Head of caudate nucleus (tissue), 42 donors: ENCODE data around the gene WWOX.
A peak's percentile ranks its signal among the peaks of the same experiment; 100 is the strongest.

Source experiments
- DNase-seq, 42 donors: peaks; one replicate each; pipeline versions ENCODE4 v3.0.0 to v3.0.0-alpha.2; 2020 to 2021; ENCODE audit warnings: mixed read lengths in 7 of 42
- intact Hi-C: fragments of 100-400 bp; cut with DNase I; formaldehyde crosslinking; loops from one replicate; pipeline ENCODE4 v1.15.0; 2022

Gene WWOX

DNA sequence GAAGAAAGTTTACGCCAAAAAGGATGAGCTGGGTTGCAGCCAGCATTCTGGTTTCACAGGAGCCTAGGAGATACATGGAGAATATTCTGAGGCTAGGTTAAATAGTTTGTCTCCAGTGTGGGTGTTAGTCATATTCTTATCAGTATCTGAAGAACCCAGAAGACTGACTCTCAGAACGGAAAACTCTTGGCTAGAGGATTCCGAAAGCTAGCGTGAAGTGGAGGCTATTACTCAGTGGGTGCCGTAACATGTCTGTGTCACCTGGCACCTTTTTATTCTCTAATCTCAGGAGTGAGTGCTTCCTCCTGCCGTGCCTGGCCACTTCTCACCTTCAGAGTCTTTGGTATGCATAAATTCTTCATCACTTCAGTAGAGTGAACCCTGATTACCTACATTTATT lies 199.5 kb downstream of the WWOX start:
- intact Hi-C loops = no loop called here
- no peak for DNase-seq

DNA sequence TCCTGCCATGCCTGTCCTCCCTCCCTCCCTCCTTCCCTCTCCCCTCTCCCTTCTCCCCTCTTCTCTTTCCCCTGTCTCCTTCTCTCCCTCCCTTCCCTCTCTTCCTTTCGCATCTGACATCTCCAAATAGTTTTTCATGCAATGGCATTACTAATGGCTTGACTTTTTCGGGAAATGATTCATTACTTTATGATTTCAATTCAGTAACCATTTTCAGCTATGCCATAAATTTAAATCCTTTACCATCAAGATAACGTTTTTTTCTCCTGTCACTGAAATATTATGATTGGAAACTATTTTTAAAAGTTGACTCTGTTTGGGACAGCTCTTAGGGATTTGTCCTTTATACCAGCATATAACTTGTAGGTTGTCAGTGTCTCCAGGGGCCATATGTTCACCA lies 201.0 kb downstream of the WWOX start:
- no peak for DNase-seq
- intact Hi-C loops = no loop called here

DNA sequence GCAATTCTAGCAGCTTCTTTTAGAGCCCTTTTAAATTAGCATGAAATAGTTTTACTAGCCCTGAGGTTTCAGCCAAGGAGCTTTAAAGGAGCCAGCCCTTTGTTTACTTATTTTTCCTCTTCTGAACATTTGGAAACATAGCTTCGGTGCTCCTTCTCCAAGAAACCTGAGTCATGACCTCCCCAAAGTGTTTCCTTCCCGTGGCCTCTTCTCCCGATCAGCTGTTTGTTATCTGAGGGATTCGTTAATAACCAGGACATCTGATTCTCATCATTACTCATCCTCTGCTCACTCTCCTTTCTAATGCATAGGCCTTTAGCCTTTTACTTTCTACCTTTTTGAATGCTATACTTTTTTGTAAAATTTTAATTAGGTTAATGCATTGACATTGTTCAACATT lies 204.5 kb downstream of the WWOX start:
- DNase-seq = no peak
- intact Hi-C loops = no loop called here

DNA sequence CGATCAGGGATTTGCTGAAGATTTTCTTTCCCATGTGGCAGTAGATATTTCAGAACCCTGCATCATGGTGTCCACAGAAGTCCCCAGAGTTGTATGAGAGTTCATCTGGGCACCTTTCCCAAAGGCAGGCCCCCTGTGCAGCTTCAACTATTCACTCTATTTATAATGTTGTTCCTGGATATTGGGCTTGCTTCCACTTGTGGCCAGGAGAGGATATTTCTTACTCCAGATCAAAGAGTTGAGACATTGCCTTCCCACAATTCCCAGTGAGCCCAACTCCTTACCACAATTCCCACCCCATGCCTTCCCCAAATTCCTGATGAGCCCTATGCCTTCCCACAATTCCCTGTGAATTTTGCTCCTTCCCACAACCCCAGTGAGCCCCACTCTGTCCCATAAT lies 206.9 kb downstream of the WWOX start:
- intact Hi-C loops = no loop called here
- no peak for DNase-seq

DNA sequence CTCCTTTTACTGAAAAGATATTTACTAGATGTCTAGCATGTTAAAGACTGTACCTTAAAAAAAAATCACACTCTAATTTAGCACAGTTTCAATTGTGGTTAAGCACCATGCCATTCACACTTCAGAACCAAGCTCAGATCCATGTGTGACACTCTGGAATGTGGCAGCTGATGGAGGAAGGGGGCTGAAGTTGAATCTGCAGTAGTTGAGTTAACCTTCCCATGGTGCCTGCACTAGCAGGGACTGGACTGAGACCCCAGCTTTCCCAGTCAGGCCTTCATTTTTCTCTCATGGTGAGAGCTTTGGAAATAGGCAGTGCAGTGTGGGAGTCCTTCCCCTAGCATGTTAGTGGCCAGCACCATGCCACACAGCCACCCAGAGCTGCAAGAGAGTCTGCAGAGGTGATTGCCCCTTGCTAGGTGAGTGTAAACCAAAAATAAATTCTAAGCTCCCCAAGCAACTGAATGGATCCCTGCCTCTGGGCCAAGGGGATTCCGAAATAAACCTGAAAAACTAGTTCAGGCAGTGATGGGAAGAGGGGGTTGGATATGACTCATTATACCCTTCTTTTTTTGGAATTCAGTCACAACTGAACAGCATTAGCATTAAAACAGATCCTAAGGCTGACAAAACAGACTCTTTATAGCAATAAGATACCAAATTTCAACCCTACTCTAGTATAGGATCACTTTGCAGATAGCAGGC lies 208.5 kb downstream of the WWOX start:
- intact Hi-C loops = no loop called here
- DNase-seq = peak in 2 of 42 donors; percentile 5 to 8

DNA sequence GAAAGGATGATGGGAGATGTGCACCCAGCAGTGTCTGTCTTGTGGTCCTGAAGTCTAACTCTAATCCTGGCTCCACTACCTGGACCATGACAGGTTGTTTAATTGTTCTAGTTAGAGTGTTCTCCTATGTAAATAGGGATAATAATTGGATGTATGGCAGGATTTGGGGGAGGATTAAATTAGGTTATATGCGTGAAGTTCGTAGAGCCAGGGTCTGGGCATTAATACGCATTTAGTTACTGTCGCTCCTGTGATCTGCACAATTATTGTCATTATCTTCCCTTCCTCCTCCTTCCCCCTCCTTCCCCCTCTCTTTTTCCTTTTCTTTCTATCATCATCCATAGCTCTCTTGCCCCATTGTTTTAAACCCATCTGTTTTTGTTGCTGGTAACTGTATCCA lies 210.3 kb downstream of the WWOX start:
- intact Hi-C loops = no loop called here

DNA sequence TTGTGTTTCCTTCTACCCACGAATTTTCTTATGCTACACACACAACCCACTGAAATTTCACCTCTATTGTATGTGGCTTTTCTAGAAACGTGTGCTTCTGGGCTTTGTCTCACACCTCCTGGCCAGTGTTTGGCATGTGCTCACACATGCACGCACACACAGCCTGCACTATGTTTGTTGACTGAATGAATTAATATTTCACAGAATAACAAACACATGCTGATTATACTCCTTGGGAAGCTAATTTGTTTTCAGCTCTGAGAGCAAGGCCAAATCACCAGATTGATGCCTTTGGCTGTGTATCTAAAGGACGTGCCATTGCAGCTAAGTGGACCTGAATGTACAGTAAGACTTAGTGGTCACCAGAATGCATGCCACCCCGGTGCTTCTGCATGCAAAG lies 210.7 kb downstream of the WWOX start:
- intact Hi-C loops = no loop called here
- no peak for DNase-seq

More for the DNA sequence above, 210.3 kb downstream of the WWOX start:
- no peak for DNase-seq

DNA sequence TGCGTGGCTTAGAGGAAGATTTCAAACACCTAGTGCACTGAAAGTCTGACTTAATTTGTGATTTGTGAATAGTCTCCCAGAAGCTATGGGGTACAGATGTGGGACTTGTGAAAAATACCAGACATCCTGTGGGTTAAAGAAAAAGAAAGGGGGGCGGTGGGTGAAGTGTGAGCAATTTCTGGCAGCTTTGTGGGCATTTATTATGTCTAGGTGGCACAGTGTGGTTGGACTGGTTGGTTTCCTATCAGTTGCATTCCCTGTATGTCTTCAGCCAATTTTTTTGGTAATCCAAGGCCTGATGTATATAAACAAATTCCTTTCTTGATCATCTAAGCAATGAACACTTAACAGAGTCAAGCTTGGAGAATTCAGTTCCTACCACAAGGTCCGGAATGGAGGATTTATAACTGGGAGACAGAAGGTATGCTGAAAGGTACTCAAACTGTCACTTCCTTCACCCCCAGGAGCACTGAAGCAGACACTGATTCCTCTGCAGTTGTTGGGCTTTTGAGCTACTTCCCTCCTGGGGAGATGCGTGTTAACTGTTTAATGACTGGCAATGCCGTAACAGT lies 211.6 kb downstream of the WWOX start:
- intact Hi-C loops = no loop called here
- DNase-seq = no peak

DNA sequence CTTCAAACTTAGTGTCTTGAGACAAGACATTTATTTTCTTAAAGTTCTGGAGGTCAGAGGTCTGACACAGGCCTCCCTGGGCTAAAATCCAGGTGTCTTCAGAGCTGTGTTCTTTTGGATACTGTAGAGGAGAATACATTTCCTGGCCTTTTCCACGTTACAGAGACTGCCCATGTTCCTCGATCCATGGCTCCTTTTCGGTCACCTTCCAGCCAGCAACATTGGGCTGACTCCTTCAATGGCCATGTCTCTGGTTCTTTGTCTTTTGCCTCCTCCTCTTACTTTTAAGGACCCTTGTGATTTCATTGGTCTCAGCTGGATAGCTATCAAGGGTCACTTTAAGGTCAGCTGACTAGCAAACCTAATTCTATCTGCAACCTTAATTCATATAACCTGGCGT lies 212.4 kb downstream of the WWOX start:
- DNase-seq = no peak
- intact Hi-C loops = no loop called here

DNA sequence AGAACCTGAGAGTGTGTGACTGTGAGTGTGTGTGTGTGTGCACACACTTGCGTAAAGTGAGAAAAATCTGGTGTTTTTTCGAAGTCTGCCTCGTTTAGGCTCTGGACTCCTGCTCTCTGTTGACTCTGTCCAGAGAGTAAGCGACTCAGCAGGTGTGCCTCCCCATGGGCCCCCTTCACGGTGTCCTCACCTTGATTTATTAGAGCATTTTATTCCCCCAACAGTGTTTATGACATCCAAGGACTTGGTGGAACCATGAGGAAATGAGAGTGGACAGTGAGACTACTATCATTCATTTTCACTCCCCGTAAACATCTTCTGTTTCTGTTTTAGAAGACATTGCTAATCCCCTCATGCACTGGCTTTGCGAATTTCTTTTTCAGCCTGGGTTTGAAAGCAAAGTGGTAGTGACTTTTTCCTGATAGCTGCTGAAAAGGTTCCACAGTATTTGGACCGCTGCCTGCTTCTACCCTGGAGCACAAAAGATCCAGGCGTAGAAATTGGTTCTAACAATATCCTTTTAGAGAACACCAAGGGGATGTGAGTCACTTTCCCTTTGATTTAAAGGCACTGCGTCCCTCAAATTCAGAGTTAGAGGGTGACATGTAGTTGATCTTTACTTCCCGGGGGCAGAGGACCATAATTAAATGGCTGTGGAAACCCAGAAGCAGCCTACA lies 218.2 kb downstream of the WWOX start:
- intact Hi-C loops = no loop called here
- peak in 6 of 42 donors; percentile 5 to 55 (median 11) for DNase-seq

DNA sequence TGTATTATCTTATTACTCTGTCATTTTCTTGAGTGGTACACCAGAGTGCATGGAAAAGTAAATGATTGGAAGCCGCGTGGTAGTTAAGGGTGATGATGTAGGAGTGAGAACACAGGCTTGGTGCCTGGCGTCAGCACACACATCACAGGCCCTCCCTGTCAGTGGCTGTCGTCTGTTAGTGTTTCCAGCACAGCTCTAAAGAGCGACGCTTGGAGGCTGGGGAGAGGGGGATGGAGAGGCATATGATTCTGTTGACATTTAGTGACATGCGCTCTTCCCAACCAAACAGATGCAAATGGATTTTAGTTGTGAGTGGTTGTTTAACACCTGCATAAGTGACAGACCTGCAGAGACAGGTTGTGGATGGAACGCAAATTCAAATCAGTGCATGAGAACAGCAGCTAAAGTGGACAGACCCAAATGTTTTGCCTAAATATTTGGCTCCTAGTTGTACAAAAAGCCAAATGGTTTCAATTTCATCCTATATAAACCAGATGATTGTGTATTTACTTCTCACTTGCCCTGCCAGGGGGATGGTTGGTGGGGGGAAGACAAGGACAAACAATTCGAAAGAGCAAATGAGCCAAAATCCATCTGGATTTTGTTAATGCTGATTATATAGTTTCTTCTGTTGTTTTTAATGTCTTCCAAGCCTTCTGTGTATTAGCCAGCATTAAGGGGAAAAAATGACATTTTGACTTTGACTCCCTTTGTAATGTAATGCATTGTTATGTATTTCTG lies 222.3 kb downstream of the WWOX start:
- no peak for DNase-seq
- intact Hi-C loops = no loop called here

DNA sequence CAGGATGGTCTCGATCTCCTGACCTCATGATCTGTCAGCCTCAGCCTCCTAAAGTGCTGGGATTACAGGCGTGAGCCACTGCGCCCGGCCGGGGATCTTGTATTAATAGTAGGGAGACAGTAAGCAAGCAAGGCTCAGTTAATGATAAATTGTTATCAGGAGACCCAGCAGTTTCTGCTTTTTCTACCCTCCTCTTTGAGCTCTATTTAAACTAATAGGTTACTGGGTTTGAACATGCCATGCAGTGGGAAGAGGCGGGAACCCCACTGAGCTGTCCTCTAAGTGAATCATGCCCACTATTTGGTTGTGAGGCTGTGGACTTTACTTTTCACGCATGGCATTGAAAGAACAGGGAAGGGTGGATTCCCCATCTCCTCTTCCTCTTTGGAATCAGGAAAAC lies 223.9 kb downstream of the WWOX start:
- intact Hi-C loops = no loop called here
- no peak for DNase-seq

DNA sequence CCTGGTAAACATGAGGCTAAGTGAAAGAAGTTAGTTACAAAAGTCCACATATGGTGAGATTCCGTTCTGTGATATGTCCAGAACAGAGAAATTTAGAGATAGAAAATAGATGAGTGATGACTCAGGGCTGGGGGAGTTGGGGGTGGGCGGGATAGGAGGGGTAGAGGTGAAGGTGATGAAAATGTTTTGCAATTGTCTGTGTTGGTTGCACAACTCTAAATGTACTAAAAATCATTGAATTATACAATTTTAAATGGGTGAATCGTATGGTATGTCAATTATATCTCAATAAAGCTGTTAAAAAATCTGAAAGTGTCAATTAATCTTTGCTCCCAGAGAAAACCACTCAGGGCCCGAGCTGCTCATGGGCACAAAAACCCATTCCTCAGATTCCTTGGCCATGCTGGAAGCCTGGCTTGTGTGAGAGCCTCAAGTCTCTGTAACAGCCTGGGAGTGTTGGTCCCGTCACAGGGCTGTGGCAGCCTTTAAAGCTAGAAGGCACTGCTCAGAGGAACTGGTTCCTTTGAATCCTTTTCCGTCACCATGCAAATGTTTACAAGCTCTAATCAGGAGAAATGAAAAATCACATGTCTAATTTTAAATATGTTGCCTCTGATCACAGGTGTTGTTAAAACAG lies 225.3 kb downstream of the WWOX start:
- DNase-seq = no peak
- intact Hi-C loops = no loop called here

DNA sequence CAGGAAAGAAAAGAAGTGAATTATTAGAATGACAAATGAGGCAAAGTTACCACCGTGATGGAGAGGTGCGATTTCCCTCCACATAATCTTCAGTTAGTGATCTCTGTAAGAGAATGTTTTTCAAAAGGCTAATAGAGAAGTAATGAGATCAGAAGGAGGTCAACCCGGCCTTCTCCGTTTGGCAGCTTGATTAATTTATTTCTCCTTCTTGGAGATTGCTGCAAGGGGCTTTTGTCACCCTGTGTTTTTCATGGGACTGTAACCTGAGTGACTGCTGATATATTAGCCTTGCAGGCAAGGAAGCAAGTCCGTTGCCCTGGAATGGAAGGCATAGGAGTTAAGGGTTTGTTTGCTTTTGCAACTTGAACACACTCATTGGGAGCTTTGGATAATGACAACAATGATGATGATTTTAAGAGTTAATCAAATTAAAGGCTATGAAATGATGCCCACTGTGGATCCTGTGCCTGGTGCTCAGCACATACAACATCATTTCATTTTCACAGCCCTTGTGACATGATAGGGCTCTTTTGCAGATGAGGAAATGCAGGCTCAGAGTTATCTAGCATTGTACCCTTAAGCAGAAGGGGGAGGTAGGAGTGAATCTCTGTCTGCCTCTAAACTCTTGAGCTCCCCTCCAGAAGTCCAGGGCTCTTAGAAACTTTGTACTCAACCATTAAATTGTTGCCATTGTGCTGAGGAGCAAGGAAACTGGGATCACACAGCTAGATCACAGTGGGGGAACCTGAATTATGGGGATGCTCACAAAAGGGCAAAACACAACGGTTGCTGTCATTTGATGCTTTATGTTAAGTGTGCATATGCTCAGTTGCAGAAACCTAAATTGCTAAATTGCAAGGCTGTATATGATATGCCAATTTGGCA lies 226.3 kb downstream of the WWOX start:
- intact Hi-C loops = no loop called here
- no peak for DNase-seq

DNA sequence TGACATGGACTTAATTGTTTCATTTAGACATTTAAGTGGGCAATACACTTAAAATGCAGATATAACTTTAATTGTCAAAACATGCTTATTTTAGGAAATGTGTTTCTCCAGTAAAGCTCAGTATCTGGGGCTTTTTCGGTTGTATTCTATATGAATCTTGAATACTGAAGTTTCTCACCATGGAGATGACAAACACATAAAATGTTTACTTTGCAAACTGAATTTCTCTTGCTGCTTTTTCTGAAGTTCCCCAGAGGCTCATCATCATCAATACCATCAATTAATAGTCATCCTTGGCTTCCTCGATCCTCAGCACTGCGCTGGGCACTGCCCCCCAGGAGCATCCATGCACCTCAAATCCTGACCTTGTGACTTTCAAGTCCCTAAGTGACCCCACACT lies 227.3 kb downstream of the WWOX start:
- intact Hi-C loops = no loop called here
- DNase-seq = no peak

DNA sequence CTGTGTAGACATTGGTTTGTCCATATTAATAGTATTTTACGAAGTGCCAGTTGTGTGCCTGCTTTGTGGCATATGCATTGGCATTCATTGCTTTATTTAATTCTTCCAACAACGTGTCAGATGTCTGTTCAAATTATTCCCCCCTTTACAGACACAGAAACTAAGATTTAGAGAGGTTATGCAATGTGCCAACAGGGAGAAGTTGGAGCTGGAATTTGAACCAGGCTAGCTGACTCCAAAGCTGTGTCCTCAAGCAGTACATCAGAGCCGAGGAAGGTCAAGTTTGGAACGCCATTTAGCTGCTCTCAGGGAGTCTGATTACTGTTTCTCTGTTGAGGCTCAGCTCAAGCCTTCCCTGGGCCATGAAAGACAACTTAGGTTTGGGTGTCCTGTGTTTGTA lies 232.3 kb downstream of the WWOX start:
- intact Hi-C loops = no loop called here
- no peak for DNase-seq

DNA sequence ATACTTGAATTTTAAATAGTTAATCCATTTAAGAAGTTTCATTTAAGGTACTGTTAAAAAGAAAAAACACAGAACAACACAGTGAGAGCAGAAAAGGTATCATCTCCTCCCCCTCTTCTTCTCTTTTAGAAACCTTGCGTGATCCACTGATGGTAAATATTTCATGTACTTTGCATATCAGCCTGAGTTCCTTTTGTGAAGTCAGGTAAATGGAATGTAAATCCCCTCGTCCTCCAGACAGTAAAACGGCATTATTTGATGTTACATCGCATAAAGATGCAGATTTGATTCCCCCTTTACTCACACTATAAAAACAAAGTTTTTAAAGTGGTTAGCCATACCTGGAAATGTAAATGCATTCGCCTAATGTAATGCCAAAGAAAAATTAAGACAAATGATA lies 234.4 kb downstream of the WWOX start:
- intact Hi-C loops = no loop called here
- DNase-seq = no peak

DNA sequence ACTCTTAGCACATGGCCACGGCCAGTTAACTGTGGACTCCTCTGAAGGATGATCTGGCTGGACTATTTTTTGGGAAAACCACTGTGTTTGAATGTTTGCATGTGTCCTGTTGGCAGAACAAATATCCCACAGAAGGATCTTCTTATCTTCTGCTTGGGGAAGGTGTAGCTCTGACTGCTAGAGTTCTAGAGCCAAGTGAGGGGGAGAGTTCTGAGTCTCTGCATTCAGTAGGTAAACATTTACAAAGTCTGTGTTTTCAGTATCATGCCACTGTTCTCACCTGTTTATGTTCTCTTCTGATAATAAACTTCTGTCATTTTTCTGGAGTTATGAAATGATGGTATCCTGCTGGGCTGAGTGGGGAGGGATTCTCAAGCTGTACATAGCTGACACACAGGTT lies 241.1 kb downstream of the WWOX start:
- intact Hi-C loops = no loop called here
- no peak for DNase-seq

DNA sequence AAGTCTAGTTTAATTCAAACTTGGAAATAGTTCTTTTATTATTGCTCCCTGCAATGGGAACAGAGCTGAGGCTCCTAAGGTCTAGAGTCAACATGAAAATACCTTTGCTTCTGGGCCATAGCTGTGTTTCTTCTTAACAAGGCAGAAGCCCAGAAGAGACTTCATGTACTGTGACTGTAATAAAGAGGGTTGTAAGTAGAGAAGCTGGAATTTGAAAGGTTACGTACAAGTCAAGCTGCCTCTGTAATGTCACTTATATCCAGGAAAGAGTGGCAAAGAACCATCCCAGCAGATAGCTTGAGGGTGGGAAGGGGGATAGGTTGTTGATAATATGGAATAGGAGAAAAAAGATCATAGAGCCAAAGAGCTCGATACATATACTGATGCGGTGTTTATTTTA lies 248.6 kb downstream of the WWOX start:
- intact Hi-C loops = no loop called here

More for the DNA sequence above, 248.6 kb downstream of the WWOX start:
- DNase-seq = no peak
